NCI-H510A treated with DMSO at 0.1 percent for 48 hours (cell line): ENCODE results near the gene APOL3.
"Not testable (repeated sequence)": the region's sequence is repeated elsewhere in the genome, so short reads cannot be mapped to it uniquely, and the experiment has no call there.

ENCODE experiments used
- DNase-seq: peaks from one replicate; lab custom pipeline; 2025; lab: John Stamatoyannopoulos, UW

APOL3 gene

DNA sequence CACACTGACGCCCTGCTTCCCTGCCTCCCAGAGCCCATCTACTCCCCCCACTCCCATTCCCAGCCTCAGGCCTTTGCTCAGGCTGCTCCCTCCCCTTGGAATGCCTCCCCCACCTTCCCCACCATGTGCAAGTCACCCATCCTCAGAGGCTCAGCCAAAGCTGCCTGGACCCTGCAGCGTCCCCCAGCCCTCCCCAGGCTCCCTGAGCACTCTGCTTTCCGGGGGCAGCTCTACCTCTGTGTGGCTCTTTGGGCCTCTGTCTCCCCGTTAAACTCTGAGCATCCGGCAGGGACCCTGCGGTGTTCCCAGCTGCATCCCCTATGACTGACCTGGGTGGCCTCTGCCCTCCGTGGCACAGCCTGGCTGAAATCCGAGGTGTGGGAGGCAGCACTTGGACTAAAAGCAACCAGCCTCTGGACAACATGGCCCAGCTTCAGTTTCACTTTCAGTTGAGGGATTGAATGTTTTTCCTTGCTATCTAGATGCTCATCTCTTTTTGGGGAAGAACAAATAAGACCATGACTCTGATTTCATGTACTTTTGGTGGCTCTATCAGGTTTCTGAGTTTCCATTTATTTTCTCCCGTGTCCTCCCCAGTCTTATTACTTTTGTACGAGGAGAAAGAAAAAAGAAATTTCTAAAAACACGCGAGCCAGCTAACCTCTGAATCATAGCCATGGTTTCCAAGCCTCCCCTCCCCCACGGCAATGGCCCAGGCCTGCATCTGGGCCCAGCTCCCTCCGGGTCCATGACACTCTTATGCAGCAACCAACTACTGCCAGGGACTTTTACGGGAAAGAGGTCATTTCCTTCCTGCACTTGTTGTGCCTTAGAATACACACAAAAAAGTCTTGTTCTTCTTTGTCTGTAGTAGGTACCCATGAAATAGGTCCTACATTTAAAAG, 3.8 kb downstream of the APOL3 start:
- no peak for DNase-seq

DNA sequence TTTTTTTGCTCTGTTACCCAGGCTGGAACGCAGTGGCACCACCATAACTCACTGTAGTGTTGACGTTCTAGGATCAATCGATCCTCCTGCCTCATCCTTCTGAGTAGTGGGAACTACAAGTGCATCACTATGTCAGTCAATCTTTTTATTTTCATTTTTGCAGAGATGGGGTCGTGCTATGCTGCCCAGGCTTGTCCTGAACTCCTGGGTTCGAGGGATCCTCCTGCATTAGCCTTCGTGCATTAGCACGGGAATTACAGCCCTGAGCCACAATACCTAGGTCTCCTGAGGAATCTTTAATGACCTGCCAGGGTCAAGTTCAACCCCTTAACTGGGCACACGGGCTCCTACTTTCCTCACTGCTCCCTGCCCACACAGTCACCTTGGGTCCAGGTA, 4.4 kb downstream of the APOL3 start:
- DNase-seq, result no peak

DNA sequence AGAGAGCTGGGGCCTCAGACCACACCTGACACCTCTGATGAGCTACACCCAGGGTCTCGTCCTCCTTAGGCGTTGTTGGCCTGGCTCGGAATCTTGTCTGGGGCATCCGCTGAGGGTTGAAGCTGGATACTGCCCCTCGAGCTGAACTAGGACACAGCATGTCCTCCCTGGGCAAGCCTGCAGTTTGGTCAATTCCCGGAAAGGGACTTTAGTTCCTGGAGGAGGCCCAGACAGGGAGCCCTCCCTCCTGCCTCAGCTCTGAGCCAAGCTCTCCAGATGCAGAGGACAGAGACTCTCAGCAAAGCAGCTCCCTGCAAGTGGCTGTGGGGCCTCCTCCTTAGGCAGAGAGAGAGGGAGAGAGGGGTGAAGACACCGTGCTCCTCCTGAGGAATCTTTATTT, 4.9 kb downstream of the APOL3 start:
- no peak for DNase-seq

DNA sequence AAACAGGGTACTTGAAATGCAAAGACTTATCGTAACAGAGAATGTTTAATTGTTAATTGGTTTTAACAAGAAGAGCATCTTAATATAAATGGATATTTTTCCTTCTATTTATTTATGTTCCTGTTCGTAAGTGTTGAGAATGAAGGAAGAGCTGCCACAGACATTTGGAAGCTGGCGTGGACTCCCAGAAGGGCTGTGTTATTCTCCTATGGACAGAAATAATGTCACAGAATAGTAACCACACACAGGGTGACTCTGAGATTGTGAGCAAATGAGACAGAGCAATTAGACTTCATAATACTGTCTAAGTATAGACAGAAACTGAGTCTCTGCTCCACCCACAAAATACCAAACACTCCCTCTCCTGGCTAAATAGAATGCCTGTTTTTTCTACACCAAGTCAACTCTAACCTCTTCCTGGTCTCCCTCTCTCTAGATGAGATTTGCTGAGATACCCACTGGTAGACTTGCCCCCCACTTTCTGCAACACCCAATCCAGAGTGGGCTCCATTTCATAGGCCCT, 6.1 kb downstream of the APOL3 start:
- no peak for DNase-seq

DNA sequence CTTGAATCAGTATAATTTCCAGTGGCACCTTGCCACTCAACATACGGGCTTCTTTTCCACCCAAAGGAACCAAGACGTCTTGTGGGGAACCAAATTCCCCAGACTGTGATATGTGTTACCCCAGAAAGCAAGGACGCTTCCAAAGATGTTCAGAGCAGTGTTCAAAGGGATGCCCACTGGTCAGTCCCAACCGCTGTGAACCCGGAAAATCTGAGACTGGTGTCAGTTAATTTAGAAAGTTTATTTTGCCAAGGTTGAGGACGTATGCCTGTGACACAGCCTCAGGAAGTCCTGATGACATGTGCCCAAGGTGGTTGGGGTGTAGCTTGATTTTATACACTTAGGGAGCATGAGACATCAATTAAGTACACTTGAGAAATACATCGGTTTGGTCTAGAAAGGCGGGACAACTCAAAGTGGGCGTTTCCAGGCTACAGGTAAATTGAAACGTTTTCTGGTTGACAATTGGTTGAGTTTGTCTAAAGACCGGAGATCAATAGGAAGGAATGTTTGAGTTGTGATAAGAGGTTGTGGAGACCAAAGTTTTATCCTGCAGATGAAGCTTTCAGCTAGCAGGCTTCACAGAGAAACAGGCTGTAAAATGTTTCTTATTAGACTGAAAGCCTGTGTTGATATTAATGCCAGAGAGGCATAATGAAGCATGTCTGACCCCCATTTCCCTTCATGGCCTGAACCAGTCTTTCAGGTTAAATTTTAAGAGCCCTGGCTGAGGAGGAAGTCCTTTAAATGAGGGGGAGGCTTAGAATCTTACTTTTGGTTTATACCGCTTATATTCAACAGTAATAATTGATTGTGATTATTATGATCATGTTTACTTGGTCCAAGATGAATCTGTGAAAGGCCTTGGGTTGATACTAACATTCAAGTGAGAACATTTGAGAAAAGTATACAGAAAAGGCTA, 6.8 kb downstream of the APOL3 start:
- no peak for DNase-seq

DNA sequence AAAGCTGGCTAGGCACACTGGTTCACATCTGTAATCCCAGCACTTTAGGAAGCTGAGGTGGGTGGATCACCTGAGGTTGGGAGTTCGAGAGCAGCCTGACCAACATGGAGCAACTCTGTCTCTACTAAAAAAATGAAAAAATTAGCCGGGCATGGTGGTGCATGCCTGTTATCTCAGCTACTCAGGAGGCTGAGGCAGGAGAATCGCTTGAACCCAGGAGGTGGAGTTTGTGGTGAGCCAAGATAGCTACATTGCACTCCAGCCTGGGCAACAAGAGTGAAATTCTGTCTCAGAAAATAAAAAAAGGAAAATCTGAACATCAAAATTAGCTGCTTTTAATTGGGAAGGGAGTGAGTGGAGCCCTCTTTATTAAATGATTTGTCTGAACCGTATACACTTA, 7.7 kb downstream of the APOL3 start:
- DNase-seq, result not testable (repeated sequence)

DNA sequence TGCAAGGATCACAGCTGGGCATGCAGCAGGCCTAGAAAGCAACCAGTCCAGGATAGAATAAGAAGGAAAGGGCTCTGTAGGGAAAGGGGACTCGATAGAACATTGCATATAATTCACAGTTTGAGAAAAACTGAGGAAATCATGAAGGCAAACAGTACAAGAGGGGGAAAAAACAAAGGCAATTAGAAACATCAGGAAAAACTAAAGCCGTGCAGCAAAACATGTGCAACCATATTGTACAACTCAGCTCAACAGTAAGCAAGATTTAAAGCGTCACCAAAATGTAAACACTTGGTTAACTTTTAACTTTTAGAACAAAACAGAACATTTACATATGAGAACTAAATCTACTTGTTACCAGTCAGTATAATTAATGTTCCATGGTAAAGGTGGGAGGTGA, 8.5 kb downstream of the APOL3 start:
- no peak for DNase-seq

DNA sequence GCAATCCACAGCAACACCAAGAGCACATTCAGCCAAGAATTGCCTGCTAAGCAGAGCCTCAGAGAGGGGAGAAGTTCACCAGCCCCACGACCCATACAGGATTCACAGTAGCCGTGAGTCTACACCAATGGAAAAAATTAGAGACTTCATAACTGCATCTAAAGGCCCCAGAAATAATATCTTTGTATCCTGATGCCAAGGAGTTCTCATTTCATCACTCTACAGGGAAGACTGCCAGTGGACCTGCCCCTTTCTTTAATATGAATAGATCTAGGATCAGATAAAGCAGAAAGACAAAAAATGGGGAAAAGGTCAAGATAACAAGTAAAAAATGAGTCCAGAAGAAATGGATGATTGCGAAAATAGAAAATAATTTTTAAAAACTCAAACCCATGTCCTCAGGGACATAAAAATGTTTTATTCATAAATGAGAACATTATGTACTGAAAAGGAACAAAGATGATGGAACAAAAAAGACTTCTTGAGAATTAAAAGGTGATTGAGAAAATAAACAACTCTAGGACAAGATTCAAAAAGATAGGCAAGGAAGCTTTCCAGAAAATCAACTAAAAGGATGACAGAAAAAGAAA, 9.5 kb downstream of the APOL3 start:
- DNase-seq, result no peak

DNA sequence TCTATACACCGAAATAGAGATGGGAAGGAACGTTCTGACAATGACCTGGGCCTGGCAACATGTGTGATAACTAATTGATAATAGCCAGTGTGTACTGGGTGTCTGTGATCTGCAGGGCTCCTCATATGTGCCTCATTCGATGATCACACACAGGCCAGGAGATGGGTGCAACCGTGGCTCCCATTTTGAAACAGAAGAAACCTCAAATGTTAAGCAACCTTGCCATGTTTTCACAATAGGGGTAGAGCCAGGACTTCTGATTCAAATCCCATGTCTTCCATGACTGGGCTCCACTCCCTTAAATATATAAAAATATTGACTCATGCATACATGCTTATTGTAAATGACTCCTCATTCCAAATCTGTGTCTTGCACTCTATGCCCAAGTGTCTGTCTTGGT, 11.1 kb downstream of the APOL3 start:
- DNase-seq, result no peak

DNA sequence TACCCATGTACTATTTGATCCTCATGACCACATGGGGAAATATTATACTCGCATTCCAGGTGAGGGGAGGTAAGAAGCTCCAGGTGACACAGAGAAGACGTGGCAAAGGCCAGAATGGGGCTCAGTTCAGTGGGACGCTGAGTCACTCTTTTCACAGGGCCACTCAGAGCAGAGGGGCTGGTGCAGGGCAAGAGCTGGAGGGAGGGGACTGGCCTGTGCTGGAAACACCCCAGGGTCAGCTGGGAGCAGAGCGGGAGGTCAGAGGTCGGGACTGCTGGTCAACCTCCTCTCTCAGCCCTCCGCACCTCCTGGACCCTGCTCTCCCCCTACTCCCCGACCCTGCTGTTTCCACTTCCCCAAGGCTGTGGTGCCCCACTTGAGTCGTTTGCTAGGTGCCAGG, 12.1 kb downstream of the APOL3 start:
- DNase-seq, result no peak

DNA sequence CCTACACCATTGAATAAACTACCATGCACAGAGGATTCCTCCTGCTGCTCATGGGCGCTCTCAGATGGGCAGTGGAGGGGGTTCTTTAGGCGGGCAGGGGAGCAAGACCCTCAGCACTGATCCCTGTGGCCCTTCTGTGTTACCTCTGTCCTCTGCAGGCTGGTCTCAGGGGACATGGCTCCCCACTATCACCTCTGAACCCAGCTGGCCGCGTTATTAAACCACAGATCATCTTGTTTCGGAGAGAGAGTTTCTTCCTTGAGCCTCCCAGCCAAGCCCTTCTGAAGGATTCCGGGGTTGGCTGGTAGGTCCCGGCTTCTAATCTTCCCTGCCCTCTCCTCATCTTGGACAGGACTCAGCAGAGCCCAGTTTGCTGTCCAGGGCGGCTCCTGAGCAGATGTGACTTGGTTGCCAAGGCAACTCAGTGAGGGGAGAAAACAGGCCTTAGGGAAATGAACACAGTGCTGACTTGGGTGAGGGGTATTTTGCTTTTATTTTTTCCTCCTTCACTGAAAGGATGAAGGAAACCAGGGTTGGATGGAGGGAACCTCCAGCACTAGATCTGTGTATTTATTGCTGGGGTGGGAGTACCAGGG, 13.3 kb downstream of the APOL3 start:
- DNase-seq, result no peak

DNA sequence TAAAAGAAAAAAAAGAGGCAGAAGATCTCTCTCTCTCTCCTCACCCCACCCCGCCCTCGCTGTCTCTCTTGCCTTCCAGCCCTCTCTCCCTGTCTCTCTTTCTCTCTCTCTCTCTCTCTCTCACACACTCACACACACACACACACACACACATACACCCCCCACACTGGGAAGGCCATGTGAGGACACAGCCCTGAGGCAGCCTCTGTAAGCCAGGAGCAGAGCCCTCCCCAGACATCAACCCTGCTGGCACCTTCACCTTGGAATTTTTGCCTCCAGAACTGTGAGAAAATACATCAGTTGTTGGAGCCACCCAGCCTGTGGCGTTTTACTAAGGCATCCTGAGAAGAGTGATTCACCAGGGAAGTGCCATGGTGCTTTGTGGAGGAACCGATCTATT, 14.7 kb downstream of the APOL3 start:
- no peak for DNase-seq

DNA sequence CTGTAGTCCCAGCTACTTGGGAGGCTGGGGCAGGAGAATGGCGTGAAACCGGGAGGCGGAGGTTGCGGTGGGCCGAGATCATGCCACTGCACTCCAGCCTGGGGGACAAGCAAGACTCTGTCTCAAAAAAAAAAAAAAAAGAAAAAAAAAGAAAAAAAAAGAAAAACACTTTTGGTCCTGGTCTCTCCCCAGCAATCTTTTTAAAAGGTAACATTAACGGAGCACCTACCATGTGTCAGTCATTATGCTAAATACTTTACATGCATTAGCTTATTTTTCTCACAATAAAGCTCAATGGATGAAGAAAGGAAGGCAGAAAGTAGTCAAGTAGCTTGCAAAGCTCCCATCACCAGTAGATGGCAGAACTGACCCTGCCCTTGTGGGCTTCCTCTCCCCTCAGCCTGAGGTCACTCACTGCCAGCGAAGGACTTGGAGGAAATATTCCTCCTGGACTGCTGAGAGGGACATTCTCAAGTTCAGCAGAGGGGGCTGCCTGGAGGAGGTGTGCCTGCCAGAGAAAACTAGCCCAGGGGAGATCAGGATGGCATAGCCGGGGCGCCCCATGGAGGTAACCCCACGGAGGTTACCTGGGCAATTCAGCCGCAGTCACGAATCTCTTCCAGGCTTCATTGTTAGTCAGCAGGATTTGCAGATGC, 15.5 kb downstream of the APOL3 start:
- DNase-seq, result no peak

DNA sequence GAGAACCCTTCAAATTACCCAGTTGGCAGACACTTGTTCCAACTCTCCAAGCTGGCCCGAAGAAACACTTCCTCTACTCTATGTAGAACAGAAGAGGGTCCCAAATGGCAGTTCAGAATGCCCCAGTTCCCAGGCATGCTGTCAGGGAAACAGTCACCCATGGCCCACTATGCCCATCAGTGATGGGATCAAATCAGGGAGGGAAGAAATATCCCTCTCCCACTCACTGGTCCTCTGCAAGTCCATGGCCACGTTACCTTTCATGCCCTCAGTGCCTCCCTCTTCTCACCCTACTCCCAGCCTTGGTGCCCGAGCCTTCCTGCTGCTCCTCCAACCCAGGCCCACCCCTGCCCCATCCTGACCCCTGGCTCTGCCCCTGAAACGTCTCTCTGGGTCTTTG, 16.6 kb downstream of the APOL3 start:
- DNase-seq, result no peak

DNA sequence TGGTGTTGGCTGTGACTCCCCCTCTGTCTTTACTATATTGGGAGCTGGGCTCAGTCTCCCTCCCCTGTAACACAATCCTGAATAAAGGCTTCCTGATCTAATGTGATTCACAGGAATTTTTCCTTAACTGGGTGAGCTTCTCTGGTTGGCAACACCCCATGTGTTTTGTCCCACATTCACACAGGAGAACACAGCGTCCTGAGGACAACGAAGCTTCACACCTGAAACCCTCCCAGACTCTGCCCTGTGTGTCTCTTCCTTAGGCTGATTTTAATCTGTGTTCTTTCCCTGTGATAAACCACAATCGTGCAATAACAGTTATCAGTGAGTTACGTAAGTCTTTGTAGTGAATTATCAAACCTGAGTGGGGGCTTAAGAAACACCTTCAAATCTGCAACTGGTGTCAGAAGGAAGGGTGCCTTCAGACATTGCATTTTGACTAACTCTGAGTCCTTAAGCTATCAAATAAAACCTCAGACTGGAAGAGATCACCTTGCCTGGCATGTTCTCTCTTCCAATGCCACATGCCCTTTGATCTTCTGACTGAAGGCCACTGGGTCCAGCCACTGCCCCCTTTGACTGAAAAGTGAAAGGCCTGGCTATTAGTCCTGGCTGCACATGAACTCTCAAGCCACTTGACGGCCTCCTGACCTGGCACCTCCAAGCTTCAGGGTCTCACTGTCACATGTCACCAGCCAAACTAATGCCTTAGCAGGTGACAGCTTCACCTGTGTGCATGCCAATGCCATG, 17.3 kb downstream of the APOL3 start:
- no peak for DNase-seq

DNA sequence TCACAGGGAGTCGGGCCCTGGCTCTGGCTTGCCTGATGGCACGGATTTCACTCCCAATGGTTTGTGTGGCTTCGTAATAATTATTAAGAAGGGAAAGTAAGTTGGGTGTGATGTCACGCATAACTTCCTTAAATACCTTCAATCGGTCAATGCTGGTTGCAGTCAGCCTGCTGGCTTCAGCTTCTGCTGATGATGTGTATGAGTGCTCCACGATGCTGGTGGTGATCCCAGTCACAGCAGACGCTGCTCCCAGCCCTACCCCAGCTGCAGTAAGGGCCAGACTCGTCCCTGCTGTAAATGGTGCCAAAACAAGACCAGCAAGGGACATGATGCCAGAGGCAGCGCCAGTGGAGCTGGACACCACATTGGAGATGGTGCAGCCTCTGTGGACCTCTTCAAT, 19.1 kb downstream of the APOL3 start:
- DNase-seq, result no peak

DNA sequence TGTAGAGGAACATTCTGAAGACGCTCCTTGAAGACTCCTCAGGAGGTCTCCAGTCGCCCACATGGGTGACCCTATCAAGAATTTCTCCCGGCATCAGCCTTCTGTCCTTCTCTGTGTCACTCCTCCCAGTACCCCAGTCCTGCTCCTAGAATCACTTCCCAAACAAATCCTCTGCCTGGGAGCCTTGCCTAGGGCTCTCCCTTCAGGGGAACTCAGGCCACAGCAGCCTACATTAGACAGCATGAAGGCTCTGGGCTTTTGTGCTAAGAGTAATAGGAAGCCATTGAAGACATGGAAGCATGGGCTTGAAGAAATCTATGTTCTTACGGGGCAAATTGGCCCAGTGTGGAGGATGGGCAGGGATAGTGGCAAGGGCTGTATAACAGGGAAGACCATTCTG, 21.8 kb downstream of the APOL3 start:
- DNase-seq, result not testable (repeated sequence)

DNA sequence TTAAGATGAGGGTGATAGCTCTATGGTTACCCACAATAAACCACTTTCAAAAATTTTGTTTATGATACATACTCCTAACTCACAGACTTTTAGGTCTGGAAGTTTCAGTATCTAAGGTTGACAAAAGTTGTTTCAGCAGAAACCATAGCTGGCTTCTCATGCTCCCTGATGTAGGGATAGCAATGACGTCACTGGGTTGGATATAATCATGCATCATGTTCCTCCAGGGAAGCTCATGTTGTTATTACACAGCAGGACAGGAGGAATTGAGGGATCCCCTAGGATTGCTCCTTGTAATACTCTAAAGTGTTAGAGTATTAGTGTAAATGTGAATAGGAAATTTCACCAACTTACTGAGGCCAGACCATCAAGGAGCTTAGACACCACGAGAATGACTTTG, 23.6 kb downstream of the APOL3 start:
- DNase-seq, result no peak

DNA sequence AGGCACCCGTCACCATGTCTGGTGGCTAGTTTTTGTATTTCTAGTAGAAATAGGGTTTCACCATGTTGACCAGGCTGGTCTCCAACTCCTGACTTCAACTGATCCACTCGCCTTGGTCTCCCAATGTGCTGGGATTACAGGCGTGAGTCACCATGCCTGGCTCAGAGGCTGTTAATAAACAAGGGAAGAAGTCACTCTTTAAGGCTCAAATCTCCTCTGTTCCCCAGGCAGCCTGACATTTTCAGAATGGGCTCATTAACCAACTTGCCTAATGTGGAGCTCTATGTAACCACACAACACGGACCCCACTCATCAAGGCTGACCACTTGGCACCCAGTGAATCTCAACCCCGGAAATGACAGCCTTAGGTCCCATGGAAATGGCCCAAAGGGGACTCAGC, 24.1 kb downstream of the APOL3 start:
- no peak for DNase-seq

DNA sequence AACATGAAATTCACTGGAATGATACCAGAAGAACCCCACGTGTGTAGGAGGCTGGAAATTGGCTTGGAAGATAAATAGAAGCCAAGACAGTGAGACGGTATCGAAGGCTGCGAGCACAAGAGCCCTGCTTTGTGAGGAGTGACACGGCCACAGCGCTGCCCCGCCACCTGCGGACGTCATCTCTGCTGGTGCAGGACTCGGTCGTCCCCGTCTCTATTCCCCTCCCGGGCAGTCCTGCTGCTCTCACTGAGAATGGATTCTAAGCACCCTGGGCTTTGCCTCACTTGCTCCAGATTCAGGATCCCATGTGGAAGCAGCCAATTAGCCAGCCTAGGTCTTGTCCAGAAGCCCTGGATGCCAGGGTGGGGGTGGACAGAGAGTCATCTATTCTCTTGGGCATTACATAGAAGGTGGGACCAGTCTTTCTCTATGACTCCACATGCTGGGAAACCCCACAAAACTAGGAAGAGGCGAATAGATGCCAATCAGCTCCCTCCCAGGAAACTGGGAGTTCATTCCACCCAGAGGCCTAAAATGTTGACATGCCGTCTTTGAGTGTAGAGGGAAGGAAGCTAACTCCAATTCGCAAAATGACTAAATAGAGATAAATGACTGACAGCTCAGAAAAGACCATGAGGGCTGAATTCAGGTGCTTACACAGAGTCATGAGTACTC, 25.1 kb downstream of the APOL3 start:
- no peak for DNase-seq
